K562 (cell line): ENCODE results near the gene S100A6. TPM values are rescaled to one million over a fixed set of nuclear protein-coding genes. Genes with fewer than 3 reads are reported as not detected.
A peak's percentile ranks its signal among the peaks of the same experiment; 100 is the strongest.

ENCODE experiments used
- AFF4 ChIP-seq: sonication (generic); formaldehyde crosslinking; IDR thresholded peaks from 2 replicates; pipeline ENCODE4 v1.8.0; 2023; ENCODE audit warnings: mild to moderate bottlenecking, missing genetic modification reagents
- ASH1L ChIP-seq: fragments of 450-650 bp; IDR thresholded peaks from 2 replicates; pipeline ENCODE4 v1.6.1; 2018; ENCODE audit warnings: borderline replicate concordance, mild to moderate bottlenecking, low read depth; ENCODE audit not compliant: partially characterized antibody
- CUX1 ChIP-seq: fragments of 200-800 bp; sonication (Bioruptor generic); IDR thresholded peaks from 2 replicates; pipeline ENCODE4 v1.6.1; 2016; ENCODE audit warnings: missing genetic modification characterization, missing compliant biosample characterization
- DMBX1 ChIP-seq: fragments of 250-450 bp; sonication (Bioruptor Pico); IDR thresholded peaks from 2 replicates; pipeline ENCODE4 v1.8.0; 2022; ENCODE audit warnings: inconsistent platforms, mild to moderate bottlenecking, moderate library complexity, borderline replicate concordance
- HSF4 ChIP-seq: fragments of 250-450 bp; sonication (Bioruptor Pico); IDR thresholded peaks from 2 replicates; pipeline ENCODE4 v2.1.2; 2022; ENCODE audit warnings: mild to moderate bottlenecking, moderate library complexity, borderline replicate concordance
- KLF6 ChIP-seq: fragments of 250-450 bp; sonication (Bioruptor Pico); IDR thresholded peaks from 2 replicates; pipeline ENCODE4 v1.4.0; 2020; ENCODE audit warnings: mild to moderate bottlenecking, moderate library complexity, borderline replicate concordance
- PTRF ChIP-seq: fragments of 450-650 bp; IDR thresholded peaks from 2 replicates; pipeline ENCODE4 v1.6.1; 2016; ENCODE audit warnings: mild to moderate bottlenecking, missing genetic modification characterization, missing compliant biosample characterization
- SAFB ChIP-seq: fragments of 200-400 bp; formaldehyde crosslinking; IDR thresholded peaks from 2 replicates; pipeline ENCODE4 v1.6.1; 2017; ENCODE audit warnings: low read depth, low read length, borderline replicate concordance
- SMARCB1 ChIP-seq: IDR thresholded peaks from 2 replicates; pipeline ENCODE4 v1.6.1; 2011; ENCODE audit warnings: improper control_type of control experiment, low read depth; ENCODE audit not compliant: insufficient read length
- TGIF2 ChIP-seq: sonication (generic); formaldehyde crosslinking; IDR thresholded peaks from 2 replicates; pipeline ENCODE4 v1.8.1; 2022; ENCODE audit warnings: mild to moderate bottlenecking, missing genetic modification reagents, moderate library complexity
- ZBTB7A ChIP-seq: IDR thresholded peaks from 2 replicates; pipeline ENCODE4 v1.6.1; 2011; ENCODE audit warnings: low read depth, mild to moderate bottlenecking, low read length, moderate library complexity, borderline replicate concordance; ENCODE audit not compliant: control insufficient read depth
- ZNF395 ChIP-seq: fragments of 200-800 bp; sonication (Bioruptor generic); IDR thresholded peaks from 2 replicates; pipeline ENCODE4 v1.6.1; 2017; ENCODE audit warnings: missing genetic modification characterization, missing compliant biosample characterization
- polyA plus RNA-seq, 8 experiments: library from polyadenylated mRNA; depleted of rRNA in 4 of 8; stranded (reverse) in 5 of 8; unstranded in 3 of 8; fragments of >200 nt; fragmentation: Nextera tagmentation in 2 of 8; fragmentation: Illumina TruSeq in 1 of 8; extraction: Ambion mirVana in 2 of 8; extraction: Trizol in 1 of 8; gene quantifications; 2 replicates each; pipeline versions ENCODE4 v1.2.1 to v1.2.3, GENCODE V29; 2011 to 2014; ENCODE audit warnings: inconsistent platforms in 1 of 8, missing spikeins in 1 of 8
- total RNA-seq, 7 experiments: library from RNA; depleted of rRNA in 6 of 7; stranded (reverse); fragments of >200 nt in 6 of 7; fragmentation: Illumina TruSeq in 2 of 7; extraction: Trizol in 2 of 7; gene quantifications; 2 replicates each; pipeline versions ENCODE4 v1.2.1 to v1.2.3, GENCODE V29; 2011 to 2021; ENCODE audit warnings: low replicate concordance in 1 of 7
- TF ChIP-seq, protein P1 (sequence below): sonication (generic); formaldehyde crosslinking; IDR thresholded peaks from 2 replicates; pipeline ENCODE4 v1.8.0; 2022; ENCODE audit warnings: missing genetic modification reagents, mild to moderate bottlenecking, borderline replicate concordance
- TF ChIP-seq, protein P2 (sequence below), 2 experiments: fragments of 450-650 bp in 1 of 2; sonication (generic) in 1 of 2; formaldehyde crosslinking; conservative IDR thresholded peaks; 2 replicates each; pipeline versions ENCODE4 v1.4.0 to v1.8.1; 2020 to 2022; ENCODE audit warnings: mild to moderate bottlenecking in 1 of 2, missing genetic modification reagents in 1 of 2

The S100A6 gene
- total and polyA plus RNA-seq, 9 of the 15 experiments (the other 6 are each of a cell fraction or from before 2014, with no cell fraction given): 9.8 to 66.5 (median 23.2) TPM

DNA sequence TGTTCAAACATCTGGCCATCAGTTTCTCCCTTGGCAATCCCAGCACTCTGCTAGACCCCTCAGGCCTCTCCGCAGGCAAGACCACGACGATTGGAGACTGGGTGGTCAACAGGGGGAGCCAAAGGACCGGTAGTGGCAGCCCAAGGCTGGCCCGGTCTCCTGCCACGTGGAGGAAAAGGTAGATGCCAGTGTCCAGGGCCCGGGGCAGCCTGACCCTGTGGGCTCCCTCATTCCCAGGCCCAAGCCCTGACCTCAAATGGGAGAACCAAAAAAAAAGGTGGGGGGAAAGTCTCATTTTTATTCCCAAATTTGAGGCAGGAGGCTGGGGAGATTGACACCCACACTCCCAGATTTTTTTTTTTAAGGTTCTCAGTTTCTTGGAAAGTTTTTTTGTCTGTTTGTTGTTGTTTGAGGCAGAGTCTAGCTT, 24.8 kb downstream of the S100A6 start (continued):
- TF ChIP-seq CUX1 (no peak), DMBX1 (0 out of 2 replicates have a peak, but pooled peaks have one; percentile 38), AFF4 (CRISPR knock-in tag) (peak; percentile 26; the same call in 1 of the 2 replicates), SMARCB1 (no peak), KLF6 (CRISPR knock-in tag) (no peak), ZNF395 (no peak), ASH1L (no peak), SAFB (no peak), PTRF (no peak), ZBTB7A (peak; percentile 80; the same call in 1 of the 2 replicates), HSF4 (CRISPR knock-in tag) (no peak), TGIF2 (CRISPR knock-in tag) (no peak)
- TF ChIP-seq, protein P1, sequence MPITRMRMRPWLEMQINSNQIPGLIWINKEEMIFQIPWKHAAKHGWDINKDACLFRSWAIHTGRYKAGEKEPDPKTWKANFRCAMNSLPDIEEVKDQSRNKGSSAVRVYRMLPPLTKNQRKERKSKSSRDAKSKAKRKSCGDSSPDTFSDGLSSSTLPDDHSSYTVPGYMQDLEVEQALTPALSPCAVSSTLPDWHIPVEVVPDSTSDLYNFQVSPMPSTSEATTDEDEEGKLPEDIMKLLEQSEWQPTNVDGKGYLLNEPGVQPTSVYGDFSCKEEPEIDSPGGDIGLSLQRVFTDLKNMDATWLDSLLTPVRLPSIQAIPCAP: no peak
- TF ChIP-seq, protein P2, sequence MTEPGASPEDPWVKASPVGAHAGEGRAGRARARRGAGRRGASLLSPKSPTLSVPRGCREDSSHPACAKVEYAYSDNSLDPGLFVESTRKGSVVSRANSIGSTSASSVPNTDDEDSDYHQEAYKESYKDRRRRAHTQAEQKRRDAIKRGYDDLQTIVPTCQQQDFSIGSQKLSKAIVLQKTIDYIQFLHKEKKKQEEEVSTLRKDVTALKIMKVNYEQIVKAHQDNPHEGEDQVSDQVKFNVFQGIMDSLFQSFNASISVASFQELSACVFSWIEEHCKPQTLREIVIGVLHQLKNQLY (CRISPR knock-in tag; conservative IDR thresholded peaks at IDR 0.05): no peak
